Calu3 (cell line): Measurements from ENCODE around the gene POFUT1. TPM values are rescaled to one million over a fixed set of nuclear protein-coding genes. Genes with fewer than 3 reads are reported as not detected.

Experiments used
- BruUV-seq: library from RNA; stranded (reverse); fragments of 400-500 nt; replicated peaks from 2 replicates; lab custom pipeline; 2021; lab: Mats Ljungman, UMichigan
- CTCF ChIA-PET: fragments of 300-600 bp; sonication (Branson Sonifier 250); formaldehyde crosslinking; loops from one replicate; lab custom pipeline; 2022; ENCODE audit warnings: antibody characterized with exemption; lab: Charles Lee
- DNase-seq: peaks from one replicate; pipeline ENCODE4 v3.0.0; 2022
- H3K27ac Mint-ChIP-seq: one replicate; pipeline ENCODE4 v1.8.0; 2022; ENCODE audit warnings: mixed read lengths; ENCODE audit not compliant: unreplicated experiment
- H3K27me3 Mint-ChIP-seq: one replicate; pipeline ENCODE4 v1.8.0; 2022; ENCODE audit warnings: mixed read lengths; ENCODE audit not compliant: unreplicated experiment
- H3K36me3 Mint-ChIP-seq: one replicate; pipeline ENCODE4 v1.8.0; 2022; ENCODE audit warnings: mild to moderate bottlenecking, moderate library complexity, mixed read lengths; ENCODE audit not compliant: insufficient read depth, unreplicated experiment
- H3K4me1 Mint-ChIP-seq: one replicate; pipeline ENCODE4 v1.8.0; 2022; ENCODE audit warnings: mild to moderate bottlenecking, low read depth, mixed read lengths; ENCODE audit not compliant: unreplicated experiment
- H3K4me3 Mint-ChIP-seq: one replicate; pipeline ENCODE4 v1.8.0; 2022; ENCODE audit warnings: mild to moderate bottlenecking, low read depth, moderate library complexity, mixed read lengths; ENCODE audit not compliant: unreplicated experiment
- H3K9me3 Mint-ChIP-seq: one replicate; pipeline ENCODE4 v1.8.0; 2022; ENCODE audit warnings: low read depth, mixed read lengths; ENCODE audit not compliant: unreplicated experiment
- intact Hi-C: fragments of 100-400 bp; cut with micrococcal nuclease; formaldehyde crosslinking; loops from one replicate; pipeline ENCODE4 v1.10.0; 2022; ENCODE audit not compliant: unreplicated experiment
- total RNA-seq: library from RNA; stranded (reverse); gene quantifications from 2 replicates; pipeline ENCODE4 v1.2.3, GENCODE V29; 2022
- TF ChIP-seq, protein P1 (sequence below): fragments of 200-600 bp; IDR thresholded peaks from one replicate; pipeline ENCODE4 v1.8.0; 2022; ENCODE audit warnings: antibody characterized with exemption; ENCODE audit not compliant: unreplicated experiment

POFUT1 gene
- total RNA-seq, 1 experiment from 2014 or later: 87.3 TPM

DNA sequence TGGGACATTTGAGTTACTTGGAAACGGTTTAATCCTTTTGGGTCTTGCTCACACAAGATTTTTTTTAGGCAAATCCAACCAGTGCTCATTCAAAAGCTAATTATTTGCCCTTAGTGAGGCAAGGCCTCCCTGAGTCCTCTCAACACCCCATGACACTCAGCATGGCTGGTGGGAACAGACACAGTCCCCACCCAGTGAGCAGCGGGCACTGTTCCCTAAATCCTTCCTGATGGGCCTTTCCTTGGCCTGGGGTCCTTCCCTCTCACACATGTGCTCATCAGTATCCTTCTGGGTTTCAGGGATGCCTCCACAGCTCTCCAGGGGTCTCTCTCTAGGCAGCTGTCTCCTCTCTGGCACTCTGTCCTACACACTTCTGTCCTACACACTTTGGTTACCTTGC, 28.2 kb upstream of the POFUT1 start:
- no peak overlapping the region for H3K4me3 Mint-ChIP-seq
- TF ChIP-seq, protein P1, sequence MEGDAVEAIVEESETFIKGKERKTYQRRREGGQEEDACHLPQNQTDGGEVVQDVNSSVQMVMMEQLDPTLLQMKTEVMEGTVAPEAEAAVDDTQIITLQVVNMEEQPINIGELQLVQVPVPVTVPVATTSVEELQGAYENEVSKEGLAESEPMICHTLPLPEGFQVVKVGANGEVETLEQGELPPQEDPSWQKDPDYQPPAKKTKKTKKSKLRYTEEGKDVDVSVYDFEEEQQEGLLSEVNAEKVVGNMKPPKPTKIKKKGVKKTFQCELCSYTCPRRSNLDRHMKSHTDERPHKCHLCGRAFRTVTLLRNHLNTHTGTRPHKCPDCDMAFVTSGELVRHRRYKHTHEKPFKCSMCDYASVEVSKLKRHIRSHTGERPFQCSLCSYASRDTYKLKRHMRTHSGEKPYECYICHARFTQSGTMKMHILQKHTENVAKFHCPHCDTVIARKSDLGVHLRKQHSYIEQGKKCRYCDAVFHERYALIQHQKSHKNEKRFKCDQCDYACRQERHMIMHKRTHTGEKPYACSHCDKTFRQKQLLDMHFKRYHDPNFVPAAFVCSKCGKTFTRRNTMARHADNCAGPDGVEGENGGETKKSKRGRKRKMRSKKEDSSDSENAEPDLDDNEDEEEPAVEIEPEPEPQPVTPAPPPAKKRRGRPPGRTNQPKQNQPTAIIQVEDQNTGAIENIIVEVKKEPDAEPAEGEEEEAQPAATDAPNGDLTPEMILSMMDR: no peak
- BruUV-seq: no TSS peak
- CTCF ChIA-PET: no interaction called here
- intact Hi-C loops: no loop called here
- peaks cover 2% of the 10 kb centered on the region for H3K27me3 Mint-ChIP-seq
- peaks cover 4% of the 10 kb centered on the region for H3K36me3 Mint-ChIP-seq
- DNase-seq: no peak
- no peak overlapping the region for H3K27ac Mint-ChIP-seq
- H3K9me3 Mint-ChIP-seq: no peaks in the 10 kb centered on the region
- no peaks in the 10 kb centered on the region for H3K4me1 Mint-ChIP-seq

DNA sequence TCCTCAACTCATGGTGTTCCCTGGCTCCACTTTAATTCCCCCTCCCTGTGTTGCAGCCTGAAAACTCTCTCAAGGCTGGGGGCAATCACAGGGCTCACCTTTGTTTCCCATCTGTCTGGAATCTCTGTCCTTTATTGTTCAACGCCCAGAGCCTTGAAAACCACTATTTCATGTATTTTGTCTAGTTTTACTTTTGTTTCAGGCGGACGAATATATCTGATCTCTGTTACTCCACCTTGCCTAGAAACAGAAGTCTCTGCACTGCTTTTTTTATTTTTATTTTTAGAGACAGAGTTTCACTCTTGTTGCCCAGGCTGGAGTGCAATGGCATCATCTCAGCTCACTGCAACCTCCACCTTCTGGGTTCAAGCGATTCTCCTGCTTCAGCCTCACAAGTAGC, 27.7 kb upstream of the POFUT1 start:
- intact Hi-C loops: no loop called here
- Mint-ChIP-seq H3K27me3 (peaks cover 6% of the 10 kb centered on the region), H3K9me3 (no peaks in the 10 kb centered on the region), H3K36me3 (peaks cover 4% of the 10 kb centered on the region), H3K4me3 (no peak overlapping the region), H3K4me1 (no peaks in the 10 kb centered on the region), H3K27ac (no peak overlapping the region)
- BruUV-seq: no TSS peak
- CTCF ChIA-PET: no interaction called here
- no peak for DNase-seq
- TF ChIP-seq, protein P1: no peak

DNA sequence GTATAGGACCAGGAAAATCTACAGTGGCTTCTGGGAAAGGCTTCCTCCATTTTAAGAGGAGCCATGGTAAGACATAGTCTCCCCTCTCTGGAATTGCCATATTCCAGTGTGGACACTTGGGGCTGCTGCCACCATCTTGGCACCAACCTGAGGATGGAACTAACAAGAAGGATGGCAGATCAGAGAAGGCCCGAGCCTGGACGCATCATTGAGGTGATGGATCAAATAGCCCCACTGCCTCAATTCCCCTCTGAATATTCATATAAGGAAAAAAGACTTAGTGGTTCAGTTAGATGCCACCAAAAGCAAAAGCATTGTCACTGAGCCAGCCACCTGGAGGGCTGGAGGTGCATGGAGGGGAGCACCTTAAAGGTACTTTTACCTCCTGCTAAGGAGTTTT, 26.1 kb upstream of the POFUT1 start:
- no peaks in the 10 kb centered on the region for H3K9me3 Mint-ChIP-seq
- no TSS peak for BruUV-seq
- no peaks in the 10 kb centered on the region for H3K36me3 Mint-ChIP-seq
- H3K27me3 Mint-ChIP-seq: peaks cover 15% of the 10 kb centered on the region
- DNase-seq: no peak
- intact Hi-C loops: no loop called here
- CTCF ChIA-PET: no interaction called here
- no peak overlapping the region for H3K27ac Mint-ChIP-seq
- no peak overlapping the region for H3K4me3 Mint-ChIP-seq
- H3K4me1 Mint-ChIP-seq: no peaks in the 10 kb centered on the region
- TF ChIP-seq, protein P1: no peak

DNA sequence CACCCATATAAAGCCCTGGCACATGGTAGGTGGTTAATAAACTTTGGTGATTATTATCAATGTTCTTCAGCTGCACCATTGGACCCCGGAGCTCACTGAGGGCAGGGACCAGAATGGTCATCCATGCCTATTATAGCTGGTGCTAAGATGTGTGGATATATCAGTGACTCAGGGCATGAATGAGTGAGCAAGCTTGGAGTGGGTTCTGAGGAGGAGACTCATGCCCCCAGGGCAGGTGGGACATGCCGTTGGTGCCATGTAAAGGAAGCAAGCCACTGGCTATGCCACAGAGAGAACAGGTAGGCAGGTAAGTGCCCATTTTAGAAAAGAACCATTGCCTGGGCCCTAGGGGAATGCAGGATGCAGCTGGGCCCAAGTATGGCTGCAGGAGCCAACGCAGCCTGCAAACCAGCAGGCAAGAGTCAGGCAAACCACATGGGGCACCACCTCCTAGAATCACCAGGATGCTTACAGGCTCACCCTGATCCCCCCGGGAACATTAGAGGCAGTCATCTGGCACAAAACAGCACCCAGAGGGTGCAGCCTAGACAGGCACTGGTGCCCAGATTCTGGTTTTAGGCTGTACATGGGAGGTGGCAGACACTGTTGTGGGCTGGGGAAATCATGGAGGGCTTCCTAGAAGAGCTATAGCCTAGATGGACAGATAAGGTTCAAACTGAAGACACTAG, 23.6 kb upstream of the POFUT1 start:
- CTCF ChIA-PET: no interaction called here
- TF ChIP-seq, protein P1: no peak
- no TSS peak for BruUV-seq
- no peaks in the 10 kb centered on the region for H3K4me1 Mint-ChIP-seq
- peaks cover 15% of the 10 kb centered on the region for H3K27me3 Mint-ChIP-seq
- intact Hi-C loops: no loop called here
- H3K36me3 Mint-ChIP-seq: no peaks in the 10 kb centered on the region
- no peaks in the 10 kb centered on the region for H3K9me3 Mint-ChIP-seq
- H3K4me3 Mint-ChIP-seq: no peak overlapping the region
- no peak overlapping the region for H3K27ac Mint-ChIP-seq
- DNase-seq: no peak
